Smooth muscle cell (in vitro differentiated cells): Measurements from ENCODE around the gene AFP. TPM values are rescaled to one million over a fixed set of nuclear protein-coding genes. Genes with fewer than 3 reads are reported as not detected.
A peak's percentile ranks its signal among the peaks of the same experiment; 100 is the strongest.

Source experiments
- DNase-seq: peaks from one replicate; lab custom pipeline; 2025; ENCODE audit not compliant: unreplicated experiment; lab: John Stamatoyannopoulos, UW
- H2AFZ ChIP-seq: fragments of 200-600 bp; sonication (generic); 2 replicates; pipeline ENCODE4 v1.6.0; 2016; ENCODE audit warnings: antibody characterized with exemption, low read depth, mild to moderate bottlenecking
- H3F3A ChIP-seq: fragments of 200-600 bp; sonication (generic); 2 replicates; pipeline ENCODE4 v1.6.0; 2017; ENCODE audit warnings: antibody characterized with exemption, low read depth
- H3K27ac ChIP-seq: fragments of 200-600 bp; sonication (generic); 2 replicates; pipeline ENCODE4 v1.5.1; 2016; ENCODE audit warnings: low read depth, mild to moderate bottlenecking
- H3K27me3 ChIP-seq: fragments of 200-600 bp; sonication (generic); 2 replicates; pipeline ENCODE4 v1.6.1; 2016; ENCODE audit warnings: low read depth, mild to moderate bottlenecking
- H3K36me3 ChIP-seq: fragments of 200-600 bp; sonication (generic); 2 replicates; pipeline ENCODE4 v1.5.1; 2016; ENCODE audit warnings: low read depth
- H3K4me1 ChIP-seq: fragments of 200-600 bp; sonication (generic); 2 replicates; pipeline ENCODE4 v1.5.1; 2016; ENCODE audit warnings: low read depth
- H3K4me2 ChIP-seq: fragments of 200-600 bp; sonication (generic); 2 replicates; pipeline ENCODE4 v1.6.0; 2016; ENCODE audit warnings: mild to moderate bottlenecking
- H3K4me3 ChIP-seq: fragments of 200-600 bp; sonication (generic); 2 replicates; pipeline ENCODE4 v1.5.1; 2016; ENCODE audit warnings: mild to moderate bottlenecking
- H3K79me2 ChIP-seq: fragments of 200-600 bp; sonication (generic); 2 replicates; pipeline ENCODE4 v1.6.0; 2016; ENCODE audit warnings: low read depth, mild to moderate bottlenecking
- H3K9ac ChIP-seq: fragments of 200-600 bp; sonication (generic); 2 replicates; pipeline ENCODE4 v1.6.0; 2016; ENCODE audit warnings: low read depth
- H3K9me3 ChIP-seq: fragments of 200-600 bp; sonication (generic); replicated peaks from 2 replicates; pipeline ENCODE4 v1.5.1; 2016; ENCODE audit warnings: low read depth
- H4K20me1 ChIP-seq: fragments of 200-600 bp; sonication (generic); 2 replicates; pipeline ENCODE4 v1.6.0; 2016; ENCODE audit warnings: low read depth
- CTCF ChIP-seq: fragments of 200-600 bp; sonication (generic); IDR thresholded peaks from 2 replicates; pipeline ENCODE4 v1.5.1; 2017; ENCODE audit warnings: borderline replicate concordance, mild to moderate bottlenecking, antibody characterized with exemption; ENCODE audit not compliant: insufficient read depth, poor library complexity, severe bottlenecking
- WGBS: methylation state at CpG from one replicate; pipeline ENCODE4 v1.1.7; 2016; ENCODE audit warnings: low lambda C conversion rate; 5-methylcytosine and 5-hydroxymethylcytosine counted together
- polyA plus RNA-seq: library from polyadenylated mRNA; unstranded; fragments of >200 nt; fragmentation: Nextera tagmentation; extraction: Ambion mirVana; gene quantifications from 2 replicates; pipeline ENCODE4 v1.2.1, GENCODE V29; 2016
- total RNA-seq: library from RNA; depleted of rRNA; stranded (reverse); fragments of >200 nt; gene quantifications from 2 replicates; pipeline ENCODE4 v1.2.3, GENCODE V29; 2014

AFP gene
- total and polyA plus RNA-seq, 2 experiments from 2014 or later = 5.0 to 6.0 TPM

DNA sequence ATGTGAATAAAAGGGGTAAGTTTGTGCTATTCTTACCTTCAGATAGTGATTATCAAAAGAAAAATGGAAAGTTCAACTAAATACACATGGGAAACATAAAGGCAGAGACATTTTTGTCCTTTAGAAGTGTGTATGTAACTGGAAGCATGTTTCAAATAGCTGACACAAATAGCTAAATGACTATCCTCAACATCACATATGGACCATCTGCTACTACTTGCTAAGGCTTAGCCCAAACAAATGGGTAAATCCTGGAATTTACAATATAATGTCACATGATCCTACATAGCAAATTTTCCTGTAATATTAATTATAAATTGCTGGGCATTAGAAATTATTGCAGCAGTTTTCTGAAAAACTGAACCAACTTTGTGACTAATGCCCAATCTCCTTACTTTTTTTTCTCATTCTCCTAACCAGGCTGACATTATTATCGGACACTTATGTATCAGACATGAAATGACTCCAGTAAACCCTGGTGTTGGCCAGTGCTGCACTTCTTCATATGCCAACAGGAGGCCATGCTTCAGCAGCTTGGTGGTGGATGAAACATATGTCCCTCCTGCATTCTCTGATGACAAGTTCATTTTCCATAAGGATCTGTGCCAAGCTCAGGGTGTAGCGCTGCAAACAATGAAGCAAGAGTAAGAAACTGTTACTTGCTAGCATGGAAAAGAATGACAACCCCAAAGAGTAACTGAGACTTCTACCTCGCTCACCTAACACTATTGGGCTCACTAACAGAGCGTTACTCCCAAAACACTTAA is 16.1 kb downstream of the AFP start:
- H4K20me1 ChIP-seq = no peaks in the 10 kb centered on the region
- no peaks in the 10 kb centered on the region for H3K79me2 ChIP-seq
- H3K27me3 ChIP-seq = no peaks in the 10 kb centered on the region
- no peak for TF ChIP-seq CTCF
- DNase-seq = no peak
- no peaks in the 10 kb centered on the region for H3K36me3 ChIP-seq
- no peak overlapping the region for H3K4me3 ChIP-seq
- peak overlapping the region; percentile 3 for H2AFZ ChIP-seq
- no peak overlapping the region for H3K4me2 ChIP-seq
- no peaks in the 10 kb centered on the region for H3K9me3 ChIP-seq
- H3K4me1 ChIP-seq = peaks cover 16% of the 10 kb centered on the region
- 89% methylated on average over 4 of the region's 4 CpGs for WGBS
- H3F3A ChIP-seq = peaks cover 4% of the 10 kb centered on the region
- H3K9ac ChIP-seq = no peak overlapping the region
- H3K27ac ChIP-seq = no peak overlapping the region

GRCh38 chr4:73452953-73453700 is 17.1 kb downstream of the AFP start:
- no peak for TF ChIP-seq CTCF
- H3K4me2 ChIP-seq = no peak overlapping the region
- DNase-seq = no peak
- H3K4me3 ChIP-seq = no peak overlapping the region
- H3K4me1 ChIP-seq = peaks cover 16% of the 10 kb centered on the region
- no peaks in the 10 kb centered on the region for H3K27me3 ChIP-seq
- H2AFZ ChIP-seq = no peak overlapping the region
- no peak overlapping the region for H3K9ac ChIP-seq
- H3F3A ChIP-seq = peaks cover 4% of the 10 kb centered on the region
- 26% methylated on average over 2 of the region's 2 CpGs for WGBS
- no peak overlapping the region for H3K27ac ChIP-seq
- no peaks in the 10 kb centered on the region for H3K9me3 ChIP-seq
- H3K79me2 ChIP-seq = no peaks in the 10 kb centered on the region
- no peaks in the 10 kb centered on the region for H3K36me3 ChIP-seq
- no peaks in the 10 kb centered on the region for H4K20me1 ChIP-seq

GRCh38 chr4:73453701-73454005 is 17.6 kb downstream of the AFP start:
- no peak overlapping the region for H3K27ac ChIP-seq
- no peak for DNase-seq
- H3K4me1 ChIP-seq = peaks cover 16% of the 10 kb centered on the region
- no peaks in the 10 kb centered on the region for H3K27me3 ChIP-seq
- no peaks in the 10 kb centered on the region for H3K79me2 ChIP-seq
- no peak for TF ChIP-seq CTCF
- no peak overlapping the region for H3K4me2 ChIP-seq
- H4K20me1 ChIP-seq = no peaks in the 10 kb centered on the region
- H3K36me3 ChIP-seq = no peaks in the 10 kb centered on the region
- H3F3A ChIP-seq = peaks cover 4% of the 10 kb centered on the region
- H3K9me3 ChIP-seq = no peaks in the 10 kb centered on the region
- H3K4me3 ChIP-seq = no peak overlapping the region
- no peak overlapping the region for H2AFZ ChIP-seq
- H3K9ac ChIP-seq = no peak overlapping the region
